HL-60 (cell line): ENCODE results near the gene IL17B.

ENCODE experiments used
- CTCF ChIP-seq: IDR thresholded peaks from one replicate; pipeline ENCODE4 v1.5.1; 2011; ENCODE audit warnings: low read length, control low read depth, inconsistent platforms; ENCODE audit not compliant: insufficient read depth
- GABPA ChIP-seq: IDR thresholded peaks from 2 replicates; pipeline ENCODE4 v1.6.1; 2012; ENCODE audit warnings: low read depth
- TF ChIP-seq, protein P1 (sequence below): IDR thresholded peaks from 2 replicates; pipeline ENCODE4 v1.6.1; 2012; ENCODE audit warnings: low read depth; ENCODE audit not compliant: insufficient replicate concordance

- TF ChIP-seq, protein P1, sequence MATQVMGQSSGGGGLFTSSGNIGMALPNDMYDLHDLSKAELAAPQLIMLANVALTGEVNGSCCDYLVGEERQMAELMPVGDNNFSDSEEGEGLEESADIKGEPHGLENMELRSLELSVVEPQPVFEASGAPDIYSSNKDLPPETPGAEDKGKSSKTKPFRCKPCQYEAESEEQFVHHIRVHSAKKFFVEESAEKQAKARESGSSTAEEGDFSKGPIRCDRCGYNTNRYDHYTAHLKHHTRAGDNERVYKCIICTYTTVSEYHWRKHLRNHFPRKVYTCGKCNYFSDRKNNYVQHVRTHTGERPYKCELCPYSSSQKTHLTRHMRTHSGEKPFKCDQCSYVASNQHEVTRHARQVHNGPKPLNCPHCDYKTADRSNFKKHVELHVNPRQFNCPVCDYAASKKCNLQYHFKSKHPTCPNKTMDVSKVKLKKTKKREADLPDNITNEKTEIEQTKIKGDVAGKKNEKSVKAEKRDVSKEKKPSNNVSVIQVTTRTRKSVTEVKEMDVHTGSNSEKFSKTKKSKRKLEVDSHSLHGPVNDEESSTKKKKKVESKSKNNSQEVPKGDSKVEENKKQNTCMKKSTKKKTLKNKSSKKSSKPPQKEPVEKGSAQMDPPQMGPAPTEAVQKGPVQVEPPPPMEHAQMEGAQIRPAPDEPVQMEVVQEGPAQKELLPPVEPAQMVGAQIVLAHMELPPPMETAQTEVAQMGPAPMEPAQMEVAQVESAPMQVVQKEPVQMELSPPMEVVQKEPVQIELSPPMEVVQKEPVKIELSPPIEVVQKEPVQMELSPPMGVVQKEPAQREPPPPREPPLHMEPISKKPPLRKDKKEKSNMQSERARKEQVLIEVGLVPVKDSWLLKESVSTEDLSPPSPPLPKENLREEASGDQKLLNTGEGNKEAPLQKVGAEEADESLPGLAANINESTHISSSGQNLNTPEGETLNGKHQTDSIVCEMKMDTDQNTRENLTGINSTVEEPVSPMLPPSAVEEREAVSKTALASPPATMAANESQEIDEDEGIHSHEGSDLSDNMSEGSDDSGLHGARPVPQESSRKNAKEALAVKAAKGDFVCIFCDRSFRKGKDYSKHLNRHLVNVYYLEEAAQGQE = no peak
- TF ChIP-seq CTCF (no peak), GABPA (no peak)
These were observed 8.1 kb upstream of the IL17B start for GRCh38 chr5:149387081-149387631.
